Uterus (tissue), 4 donors: ENCODE results near the gene SHTN1. TPM values are rescaled to one million over a fixed set of nuclear protein-coding genes. Genes with fewer than 3 reads are reported as not detected.

ENCODE experiments used
- DNase-seq, 2 donors: peaks; one replicate each; pipeline ENCODE4 v3.0.0-alpha.2; 2019 to 2020
- H3K27ac ChIP-seq, 2 donors: fragments of 200-600 bp; sonication (generic); 1 replicate in 1 of 2; 2 replicates in 1 of 2; pipeline ENCODE4 v1.5.1; 2016 to 2018
- H3K27me3 ChIP-seq, 2 donors: fragments of 200-600 bp; sonication (generic); one replicate each; pipeline ENCODE4 v1.5.1; 2018 to 2019; ENCODE audit warnings: control low read depth in 1 of 2
- H3K36me3 ChIP-seq, 2 donors: fragments of 200-600 bp; sonication (generic); one replicate each; pipeline ENCODE4 v1.5.1; 2019; ENCODE audit warnings: control low read depth in 1 of 2
- H3K4me1 ChIP-seq, 2 donors: fragments of 200-600 bp; sonication (generic); one replicate each; pipeline ENCODE4 v1.5.1; 2018 to 2019; ENCODE audit warnings: control low read depth in 1 of 2
- H3K4me3 ChIP-seq, 2 donors: fragments of 200-600 bp; sonication (generic); 1 replicate in 1 of 2; 2 replicates in 1 of 2; pipeline ENCODE4 v1.5.1; 2018 to 2019; ENCODE audit warnings: mild to moderate bottlenecking in 1 of 2
- H3K9me3 ChIP-seq, 2 donors: fragments of 200-600 bp; sonication (generic); one replicate each; pipeline ENCODE4 v1.5.1; 2019; ENCODE audit warnings: control low read depth in 1 of 2
- POLR2A ChIP-seq, 2 donors: fragments of 450-650 bp; IDR thresholded peaks; one replicate each; pipeline ENCODE4 v1.6.1; 2016; ENCODE audit warnings: antibody characterized with exemption in 2 of 2, mild to moderate bottlenecking in 1 of 2, moderate library complexity in 1 of 2
- intact Hi-C: fragments of 100-400 bp; cut with DNase I; formaldehyde crosslinking; loops from one replicate; pipeline ENCODE4 v1.15.1; 2023; ENCODE audit warnings: low total_unique reads
- total RNA-seq, 4 donors: library from RNA; depleted of rRNA in 3 of 4; stranded (reverse); fragments of >200 nt in 3 of 4; gene quantifications; one replicate each; pipeline versions ENCODE4 v1.1.0 to v1.2.4, GENCODE V29; 2014 to 2023
- TF ChIP-seq, protein P1 (sequence below), 4 experiments: fragments of 200-600 bp in 2 of 4; fragments of 450-650 bp in 2 of 4; sonication (generic) in 2 of 4; IDR thresholded peaks; one replicate each; pipeline ENCODE4 v1.5.1; 2016 to 2019; ENCODE audit warnings: antibody characterized with exemption in 4 of 4, mild to moderate bottlenecking in 2 of 4, moderate library complexity in 1 of 4
- donor health status: DM: yes; HTN: yes; CAD: no.

The SHTN1 gene
- total RNA-seq, 4 donors from 2014 or later: 4.9 to 19.6 (median 7.3) TPM

DNA sequence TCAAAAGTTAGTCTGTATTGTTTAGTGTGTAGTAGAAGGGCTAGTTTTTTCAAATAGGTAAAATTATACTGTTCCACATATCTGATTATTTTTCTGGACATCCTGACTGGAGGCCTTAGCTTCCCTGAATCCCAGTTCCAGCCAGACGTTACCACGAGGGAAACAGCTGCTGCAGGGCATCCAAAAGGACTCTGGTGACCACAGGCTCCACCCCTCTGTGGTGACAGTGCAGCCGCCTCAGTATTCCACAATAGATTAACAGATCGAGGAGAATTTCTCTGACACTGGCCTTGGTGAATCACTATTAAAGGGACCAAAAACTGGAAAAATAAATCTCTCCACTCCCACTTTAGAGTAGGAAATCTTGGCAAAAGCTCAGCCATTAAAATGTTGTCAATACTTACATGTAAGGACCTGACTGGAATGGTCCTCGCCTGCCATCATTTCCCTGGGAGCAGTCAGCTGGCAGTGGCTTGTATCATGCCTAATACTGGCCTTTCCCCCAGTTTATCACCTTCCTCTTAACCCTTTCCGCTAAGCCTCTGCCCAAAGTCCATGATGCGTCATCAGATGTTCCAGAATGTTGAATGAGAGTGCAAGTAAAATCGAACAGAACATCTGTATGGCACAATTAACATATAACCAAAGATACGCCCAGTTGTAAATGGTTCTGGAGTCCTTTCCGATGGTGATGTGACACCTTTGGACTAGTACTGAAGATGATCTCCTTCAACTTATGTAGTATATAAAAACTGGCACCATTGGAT, 124.1 kb downstream of the SHTN1 start:
- Histone ChIP-seq H3K36me3 (no peaks in the 10 kb centered on the region), H3K4me3 (no peak overlapping the region), H3K9me3 (no peaks in the 10 kb centered on the region), H3K27me3 (no peaks in the 10 kb centered on the region), H3K4me1 (no peaks in the 10 kb centered on the region), H3K27ac (no peak overlapping the region)
- intact Hi-C loops: no loop called here
- TF ChIP-seq, protein P1, sequence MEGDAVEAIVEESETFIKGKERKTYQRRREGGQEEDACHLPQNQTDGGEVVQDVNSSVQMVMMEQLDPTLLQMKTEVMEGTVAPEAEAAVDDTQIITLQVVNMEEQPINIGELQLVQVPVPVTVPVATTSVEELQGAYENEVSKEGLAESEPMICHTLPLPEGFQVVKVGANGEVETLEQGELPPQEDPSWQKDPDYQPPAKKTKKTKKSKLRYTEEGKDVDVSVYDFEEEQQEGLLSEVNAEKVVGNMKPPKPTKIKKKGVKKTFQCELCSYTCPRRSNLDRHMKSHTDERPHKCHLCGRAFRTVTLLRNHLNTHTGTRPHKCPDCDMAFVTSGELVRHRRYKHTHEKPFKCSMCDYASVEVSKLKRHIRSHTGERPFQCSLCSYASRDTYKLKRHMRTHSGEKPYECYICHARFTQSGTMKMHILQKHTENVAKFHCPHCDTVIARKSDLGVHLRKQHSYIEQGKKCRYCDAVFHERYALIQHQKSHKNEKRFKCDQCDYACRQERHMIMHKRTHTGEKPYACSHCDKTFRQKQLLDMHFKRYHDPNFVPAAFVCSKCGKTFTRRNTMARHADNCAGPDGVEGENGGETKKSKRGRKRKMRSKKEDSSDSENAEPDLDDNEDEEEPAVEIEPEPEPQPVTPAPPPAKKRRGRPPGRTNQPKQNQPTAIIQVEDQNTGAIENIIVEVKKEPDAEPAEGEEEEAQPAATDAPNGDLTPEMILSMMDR (IDR thresholded peaks at IDR 0.05): no peak
- TF ChIP-seq POLR2A (IDR thresholded peaks at IDR 0.05): no peak
- DNase-seq: no peak

GRCh38 chr10:116879817-116880216, 125.2 kb downstream of the SHTN1 start:
- Histone ChIP-seq H3K4me1 (no peaks in the 10 kb centered on the region), H3K4me3 (no peak overlapping the region), H3K9me3 (no peaks in the 10 kb centered on the region), H3K36me3 (no peaks in the 10 kb centered on the region), H3K27me3 (no peaks in the 10 kb centered on the region), H3K27ac (no peak overlapping the region)
- TF ChIP-seq, protein P1 (IDR thresholded peaks at IDR 0.05): no peak
- TF ChIP-seq POLR2A (IDR thresholded peaks at IDR 0.05): no peak
- intact Hi-C loops: no loop called here
- no peak for DNase-seq

GRCh38 chr10:116878123-116878522, 126.9 kb downstream of the SHTN1 start:
- no peak for TF ChIP-seq POLR2A (IDR thresholded peaks at IDR 0.05)
- TF ChIP-seq, protein P1 (IDR thresholded peaks at IDR 0.05): no peak
- Histone ChIP-seq H3K9me3 (no peaks in the 10 kb centered on the region), H3K36me3 (no peaks in the 10 kb centered on the region), H3K27me3 (no peaks in the 10 kb centered on the region), H3K4me1 (no peaks in the 10 kb centered on the region), H3K4me3 (no peak overlapping the region), H3K27ac (no peak overlapping the region)
- DNase-seq: no peak
- intact Hi-C loops: no loop called here

- TF ChIP-seq, protein P1 (IDR thresholded peaks at IDR 0.05): no peak
- TF ChIP-seq POLR2A (IDR thresholded peaks at IDR 0.05): no peak
- intact Hi-C loops: no loop called here
These were observed 127.6 kb downstream of the SHTN1 start for GRCh38 chr10:116877391-116877790.

DNA sequence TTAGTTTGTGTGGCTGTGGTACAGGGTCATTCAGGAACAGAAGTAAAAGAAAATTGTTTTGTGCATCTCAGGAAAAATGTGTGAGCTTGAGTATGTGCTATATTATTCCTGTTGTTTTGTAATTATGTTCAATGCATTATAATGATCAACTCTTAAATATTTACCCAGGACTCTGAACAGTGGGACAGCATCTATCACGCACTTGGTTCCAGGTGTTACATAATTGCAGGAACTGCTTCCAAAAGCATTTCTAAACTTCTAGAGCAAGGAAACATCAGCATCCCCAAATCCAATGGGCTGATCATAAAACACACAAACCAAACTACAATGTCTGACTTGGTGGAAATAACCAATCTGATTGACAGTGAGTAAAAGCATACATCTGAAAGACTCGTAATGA, 129.1 kb downstream of the SHTN1 start:
- no peaks in the 10 kb centered on the region for H3K27me3 ChIP-seq
- H3K27ac ChIP-seq: no peak overlapping the region
- no peaks in the 10 kb centered on the region for H3K36me3 ChIP-seq
- H3K4me1 ChIP-seq: no peaks in the 10 kb centered on the region
- no peak overlapping the region for H3K4me3 ChIP-seq
- TF ChIP-seq, protein P1 (IDR thresholded peaks at IDR 0.05): no peak
- no peak for TF ChIP-seq POLR2A (IDR thresholded peaks at IDR 0.05)
- no peak for DNase-seq
- no peaks in the 10 kb centered on the region for H3K9me3 ChIP-seq
- intact Hi-C loops: no loop called here

More at GRCh38 chr10:116877391-116877790, 127.6 kb downstream of the SHTN1 start:
- Histone ChIP-seq H3K27ac (no peak overlapping the region), H3K9me3 (no peaks in the 10 kb centered on the region), H3K4me1 (no peaks in the 10 kb centered on the region), H3K27me3 (no peaks in the 10 kb centered on the region), H3K36me3 (no peaks in the 10 kb centered on the region), H3K4me3 (no peak overlapping the region)
- DNase-seq: no peak
